Measurements from ENCODE around the gene KHDC4.
"Not testable (repeated sequence)": the region's sequence is repeated elsewhere in the genome, so short reads cannot be mapped to it uniquely, and the experiment has no call there.

Gene KHDC4

DNA sequence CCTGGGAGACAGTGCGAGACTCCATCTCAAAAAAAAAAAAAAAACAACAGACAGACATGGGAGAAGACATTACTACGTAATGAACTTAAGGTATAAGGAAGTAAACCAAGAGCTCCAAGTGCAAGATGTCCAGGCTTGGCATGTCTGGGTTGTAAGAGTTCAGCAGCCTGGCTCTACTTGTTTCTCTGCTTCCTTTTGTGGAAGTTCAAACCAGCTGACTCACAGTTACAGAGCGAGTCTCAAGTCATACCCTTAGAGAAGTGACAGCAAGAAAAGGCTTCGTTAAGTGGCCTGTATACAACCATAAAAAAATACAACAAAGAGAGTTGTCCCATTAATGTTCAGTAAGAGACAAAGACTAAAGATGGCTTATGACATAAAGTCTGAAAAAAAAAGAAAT, 24.3 kb downstream of the KHDC4 start:
- no peaks in the 10 kb centered on the region for H3K9me3 ChIP-seq (ENCODE audit: control insufficient read depth, low read length)
- H3K4me3 ChIP-seq (ENCODE audit: insufficient read depth, low read depth, low read length, poor library complexity, severe bottlenecking): no peak overlapping the region
- DNase-seq: no peak
- peaks cover 35% of the 10 kb centered on the region for H3K36me3 ChIP-seq (ENCODE audit: control insufficient read depth, insufficient read depth, low read length)
- H3K27ac ChIP-seq (ENCODE audit: insufficient read depth, low read length, poor library complexity, severe bottlenecking): no peak overlapping the region
- peaks cover 11% of the 10 kb centered on the region for H3K4me1 ChIP-seq (ENCODE audit: control insufficient read depth, insufficient read depth, low read length, poor library complexity, severe bottlenecking)
- no peaks in the 10 kb centered on the region for H3K27me3 ChIP-seq (replicated peaks; ENCODE audit: control insufficient read depth, insufficient read depth, low read length, poor library complexity, severe bottlenecking)

- no peaks in the 10 kb centered on the region for H3K4me1 ChIP-seq (ENCODE audit: control insufficient read depth, insufficient read depth, low read length, poor library complexity, severe bottlenecking)
- DNase-seq: no peak
- no peak overlapping the region for H3K4me3 ChIP-seq (ENCODE audit: insufficient read depth, low read depth, low read length, poor library complexity, severe bottlenecking)
- H3K9me3 ChIP-seq (ENCODE audit: control insufficient read depth, low read length): no peaks in the 10 kb centered on the region
- no peaks in the 10 kb centered on the region for H3K27me3 ChIP-seq (replicated peaks; ENCODE audit: control insufficient read depth, insufficient read depth, low read length, poor library complexity, severe bottlenecking)
- no peak overlapping the region for H3K27ac ChIP-seq (ENCODE audit: insufficient read depth, low read length, poor library complexity, severe bottlenecking)
- H3K36me3 ChIP-seq (ENCODE audit: control insufficient read depth, insufficient read depth, low read length): peaks cover 67% of the 10 kb centered on the region
These were observed 30.0 kb downstream of the KHDC4 start for GRCh38 chr1:155904261-155904660.

DNA sequence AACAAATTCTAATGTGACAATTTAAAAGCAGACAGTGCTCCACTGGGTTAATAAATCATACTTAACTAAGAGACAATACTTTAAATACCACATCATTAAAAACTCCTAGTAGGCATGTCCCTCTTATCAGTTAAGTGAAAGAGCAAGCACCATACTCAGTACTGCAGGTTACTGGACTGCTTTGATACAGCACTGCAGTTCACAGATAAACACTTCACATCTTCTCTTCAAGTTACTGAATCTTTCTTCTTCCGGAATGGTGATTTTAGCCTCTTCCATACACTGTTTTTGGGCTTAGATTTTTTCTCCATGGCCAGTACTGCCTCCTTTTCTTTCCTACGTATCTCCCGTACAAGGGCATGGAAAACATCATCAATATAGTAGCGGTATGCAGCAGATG, 34.1 kb downstream of the KHDC4 start:
- no peaks in the 10 kb centered on the region for H3K9me3 ChIP-seq (ENCODE audit: control insufficient read depth, low read length)
- H3K36me3 ChIP-seq (ENCODE audit: control insufficient read depth, insufficient read depth, low read length): peaks cover 50% of the 10 kb centered on the region
- no peaks in the 10 kb centered on the region for H3K27me3 ChIP-seq (replicated peaks; ENCODE audit: control insufficient read depth, insufficient read depth, low read length, poor library complexity, severe bottlenecking)
- no peak for DNase-seq
- no peak overlapping the region for H3K4me3 ChIP-seq (ENCODE audit: insufficient read depth, low read depth, low read length, poor library complexity, severe bottlenecking)
- no peak overlapping the region for H3K27ac ChIP-seq (ENCODE audit: insufficient read depth, low read length, poor library complexity, severe bottlenecking)
- H3K4me1 ChIP-seq (ENCODE audit: control insufficient read depth, insufficient read depth, low read length, poor library complexity, severe bottlenecking): no peaks in the 10 kb centered on the region

DNA sequence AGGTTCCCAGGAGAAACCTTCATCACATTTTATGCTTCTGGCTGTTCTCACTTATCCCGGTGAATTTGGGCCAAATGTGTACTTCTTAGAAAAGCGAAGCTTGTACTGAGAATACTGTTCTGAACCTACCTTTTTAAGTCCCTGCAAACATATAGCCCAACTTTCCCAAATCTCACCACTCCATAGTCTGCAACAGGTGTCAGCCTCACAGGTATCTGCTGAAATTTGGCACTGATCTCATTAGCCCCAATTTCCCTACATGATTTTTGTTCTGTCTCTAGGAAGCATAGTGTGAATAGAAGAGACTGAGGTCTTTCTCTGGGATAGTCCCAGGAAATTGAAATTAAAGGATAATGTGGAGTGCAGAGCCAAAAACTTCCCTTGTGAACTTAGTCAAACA, 34.5 kb downstream of the KHDC4 start:
- no peak for DNase-seq
- no peaks in the 10 kb centered on the region for H3K4me1 ChIP-seq (ENCODE audit: control insufficient read depth, insufficient read depth, low read length, poor library complexity, severe bottlenecking)
- no peak overlapping the region for H3K4me3 ChIP-seq (ENCODE audit: insufficient read depth, low read depth, low read length, poor library complexity, severe bottlenecking)
- H3K9me3 ChIP-seq (ENCODE audit: control insufficient read depth, low read length): no peaks in the 10 kb centered on the region
- H3K27ac ChIP-seq (ENCODE audit: insufficient read depth, low read length, poor library complexity, severe bottlenecking): no peak overlapping the region
- H3K27me3 ChIP-seq (replicated peaks; ENCODE audit: control insufficient read depth, insufficient read depth, low read length, poor library complexity, severe bottlenecking): no peaks in the 10 kb centered on the region
- H3K36me3 ChIP-seq (ENCODE audit: control insufficient read depth, insufficient read depth, low read length): peaks cover 45% of the 10 kb centered on the region

GRCh38 chr1:155898888-155899287, 35.3 kb downstream of the KHDC4 start:
- no peak overlapping the region for H3K27ac ChIP-seq (ENCODE audit: insufficient read depth, low read length, poor library complexity, severe bottlenecking)
- H3K4me1 ChIP-seq (ENCODE audit: control insufficient read depth, insufficient read depth, low read length, poor library complexity, severe bottlenecking): no peaks in the 10 kb centered on the region
- H3K4me3 ChIP-seq (ENCODE audit: insufficient read depth, low read depth, low read length, poor library complexity, severe bottlenecking): no peak overlapping the region
- H3K27me3 ChIP-seq (replicated peaks; ENCODE audit: control insufficient read depth, insufficient read depth, low read length, poor library complexity, severe bottlenecking): no peaks in the 10 kb centered on the region
- DNase-seq: no peak
- no peaks in the 10 kb centered on the region for H3K9me3 ChIP-seq (ENCODE audit: control insufficient read depth, low read length)
- H3K36me3 ChIP-seq (ENCODE audit: control insufficient read depth, insufficient read depth, low read length): peaks cover 38% of the 10 kb centered on the region

DNA sequence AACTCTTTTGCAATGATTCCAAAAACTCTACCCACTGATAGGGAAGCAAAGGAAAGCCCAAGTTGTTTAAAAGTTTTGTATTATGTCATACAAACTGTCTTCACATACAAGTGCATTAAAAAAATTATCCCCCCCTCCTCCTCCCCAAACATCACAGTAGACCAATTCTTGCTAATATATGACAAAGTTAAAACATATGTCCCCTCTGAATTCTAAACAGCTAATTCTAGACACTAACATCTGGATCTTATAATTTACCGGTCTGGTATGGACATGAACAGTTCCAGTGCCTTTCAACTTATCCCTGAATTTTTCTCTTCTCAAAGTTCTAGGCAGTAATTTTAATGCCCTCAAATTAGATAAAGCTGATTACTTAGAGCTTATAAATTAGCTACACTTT, 36.5 kb downstream of the KHDC4 start:
- DNase-seq: no peak
- Histone ChIP-seq H3K4me1 (ENCODE audit: control insufficient read depth, insufficient read depth, low read length, poor library complexity, severe bottlenecking) (peaks cover 3% of the 10 kb centered on the region), H3K27me3 (replicated peaks; ENCODE audit: control insufficient read depth, insufficient read depth, low read length, poor library complexity, severe bottlenecking) (no peaks in the 10 kb centered on the region), H3K9me3 (ENCODE audit: control insufficient read depth, low read length) (no peaks in the 10 kb centered on the region), H3K4me3 (ENCODE audit: insufficient read depth, low read depth, low read length, poor library complexity, severe bottlenecking) (no peak overlapping the region), H3K27ac (ENCODE audit: insufficient read depth, low read length, poor library complexity, severe bottlenecking) (no peak overlapping the region), H3K36me3 (ENCODE audit: control insufficient read depth, insufficient read depth, low read length) (peaks cover 29% of the 10 kb centered on the region)

DNA sequence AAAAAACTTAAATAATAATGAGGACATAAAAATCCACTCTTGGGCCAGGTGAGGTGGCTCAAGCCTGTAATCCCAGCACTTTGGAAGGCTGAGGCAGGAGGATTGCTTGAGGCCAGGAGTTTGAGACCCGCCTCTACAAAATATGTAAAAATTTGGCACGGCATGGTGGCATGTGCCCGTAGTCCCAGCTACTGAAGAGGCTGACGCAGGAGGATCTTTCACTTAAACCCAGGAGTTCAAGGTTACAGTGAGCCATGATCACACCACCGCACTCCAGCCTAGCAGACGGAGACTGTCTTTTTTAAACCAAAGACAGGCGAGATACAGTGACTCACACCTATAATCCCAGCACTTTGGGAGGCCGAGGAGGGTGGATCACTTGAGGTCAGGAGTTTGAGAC, 37.7 kb downstream of the KHDC4 start:
- not testable (repeated sequence) for H3K27me3 ChIP-seq (replicated peaks; ENCODE audit: control insufficient read depth, insufficient read depth, low read length, poor library complexity, severe bottlenecking); H3K4me1 ChIP-seq (ENCODE audit: control insufficient read depth, insufficient read depth, low read length, poor library complexity, severe bottlenecking); H3K27ac ChIP-seq (ENCODE audit: insufficient read depth, low read length, poor library complexity, severe bottlenecking); H3K4me3 ChIP-seq (ENCODE audit: insufficient read depth, low read depth, low read length, poor library complexity, severe bottlenecking); DNase-seq; H3K9me3 ChIP-seq (ENCODE audit: control insufficient read depth, low read length)
- H3K36me3 ChIP-seq (ENCODE audit: control insufficient read depth, insufficient read depth, low read length): peaks cover 26% of the 10 kb centered on the region

DNA sequence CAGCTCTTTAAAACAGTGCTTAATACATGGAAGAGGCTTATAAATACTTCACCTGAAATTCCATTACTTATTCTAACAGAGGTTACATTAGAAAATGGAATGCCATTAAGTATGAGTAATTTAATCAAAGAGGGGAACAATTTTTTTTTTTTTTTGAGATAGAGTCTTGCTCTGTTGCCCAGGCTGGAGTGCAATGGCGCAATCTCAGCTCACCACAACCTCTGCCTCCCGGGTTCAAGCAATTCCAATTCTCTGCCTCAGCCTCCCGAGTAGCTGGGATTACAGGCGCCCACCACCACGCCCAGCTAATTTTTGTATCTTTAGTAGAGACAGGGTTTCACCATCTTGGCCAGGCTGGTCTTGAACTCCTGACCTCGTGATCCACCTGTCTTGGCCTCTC, 38.6 kb downstream of the KHDC4 start:
- not testable (repeated sequence) for H3K27ac ChIP-seq (ENCODE audit: insufficient read depth, low read length, poor library complexity, severe bottlenecking); H3K4me3 ChIP-seq (ENCODE audit: insufficient read depth, low read depth, low read length, poor library complexity, severe bottlenecking); H3K27me3 ChIP-seq (replicated peaks; ENCODE audit: control insufficient read depth, insufficient read depth, low read length, poor library complexity, severe bottlenecking); H3K4me1 ChIP-seq (ENCODE audit: control insufficient read depth, insufficient read depth, low read length, poor library complexity, severe bottlenecking); H3K9me3 ChIP-seq (ENCODE audit: control insufficient read depth, low read length); DNase-seq
- H3K36me3 ChIP-seq (ENCODE audit: control insufficient read depth, insufficient read depth, low read length): peaks cover 17% of the 10 kb centered on the region

- no peak overlapping the region for H3K4me3 ChIP-seq (ENCODE audit: insufficient read depth, low read depth, low read length, poor library complexity, severe bottlenecking)
- H3K4me1 ChIP-seq (ENCODE audit: control insufficient read depth, insufficient read depth, low read length, poor library complexity, severe bottlenecking): peaks cover 3% of the 10 kb centered on the region
- no peaks in the 10 kb centered on the region for H3K36me3 ChIP-seq (ENCODE audit: control insufficient read depth, insufficient read depth, low read length)
- DNase-seq: no peak
- H3K9me3 ChIP-seq (ENCODE audit: control insufficient read depth, low read length): no peaks in the 10 kb centered on the region
- H3K27me3 ChIP-seq (replicated peaks; ENCODE audit: control insufficient read depth, insufficient read depth, low read length, poor library complexity, severe bottlenecking): no peaks in the 10 kb centered on the region
- H3K27ac ChIP-seq (ENCODE audit: insufficient read depth, low read length, poor library complexity, severe bottlenecking): no peak overlapping the region
These were observed 40.6 kb downstream of the KHDC4 start for GRCh38 chr1:155893389-155894142.

DNA sequence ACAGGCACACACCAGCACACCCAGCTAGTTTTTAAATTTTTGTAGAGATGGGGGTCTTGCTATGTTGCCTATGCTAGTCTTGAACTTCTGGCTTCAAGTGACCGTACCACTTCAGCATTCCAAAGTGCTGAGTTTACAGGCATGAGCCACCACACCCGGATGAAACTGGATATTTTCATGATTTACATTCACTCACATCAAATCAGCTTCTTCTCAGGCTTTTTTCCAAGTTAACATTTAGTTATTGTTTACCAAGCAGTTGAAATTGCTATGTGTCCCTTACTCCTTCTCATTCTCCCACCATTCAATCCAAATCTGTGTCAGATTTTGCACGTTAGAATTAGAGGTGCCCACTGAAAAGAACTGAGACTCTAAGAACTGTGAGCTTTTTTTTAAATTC, 41.4 kb downstream of the KHDC4 start:
- H3K4me1 ChIP-seq (ENCODE audit: control insufficient read depth, insufficient read depth, low read length, poor library complexity, severe bottlenecking): peaks cover 3% of the 10 kb centered on the region
- no peaks in the 10 kb centered on the region for H3K9me3 ChIP-seq (ENCODE audit: control insufficient read depth, low read length)
- DNase-seq: no peak
- no peak overlapping the region for H3K4me3 ChIP-seq (ENCODE audit: insufficient read depth, low read depth, low read length, poor library complexity, severe bottlenecking)
- H3K27me3 ChIP-seq (replicated peaks; ENCODE audit: control insufficient read depth, insufficient read depth, low read length, poor library complexity, severe bottlenecking): no peaks in the 10 kb centered on the region
- no peak overlapping the region for H3K27ac ChIP-seq (ENCODE audit: insufficient read depth, low read length, poor library complexity, severe bottlenecking)
- no peaks in the 10 kb centered on the region for H3K36me3 ChIP-seq (ENCODE audit: control insufficient read depth, insufficient read depth, low read length)
